NCI-H1694 treated with DMSO at 0.1 percent for 48 hours (cell line): ENCODE measurements around the gene VAV2.

ENCODE experiments used
- DNase-seq: peaks from one replicate; lab custom pipeline; 2025; lab: John Stamatoyannopoulos, UW

VAV2 gene

GRCh38 chr9:133794016-133794760 is 197.9 kb downstream of the VAV2 start:
- no peak for DNase-seq

DNA sequence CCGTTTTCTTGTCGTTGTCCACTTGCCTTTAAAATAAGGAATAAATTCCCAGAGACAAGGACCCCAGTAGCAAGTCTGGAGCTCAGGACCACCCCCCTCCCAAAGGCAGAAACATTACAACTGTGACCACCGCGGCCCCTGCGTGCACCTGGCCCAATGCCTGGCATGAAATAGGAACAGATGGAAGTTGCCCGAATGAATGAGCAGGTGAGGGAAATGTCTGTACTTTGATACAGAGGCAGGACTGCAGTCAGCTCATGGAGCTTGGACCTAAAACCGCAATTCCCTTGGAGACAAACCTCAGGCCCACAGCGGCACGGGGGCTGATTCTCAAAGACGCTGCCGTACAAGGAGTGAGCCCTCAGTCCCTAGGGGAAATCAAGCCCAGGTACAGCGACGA is 198.7 kb downstream of the VAV2 start:
- peak; percentile 95 for DNase-seq

- DNase-seq, result peak; percentile 62
Observed at GRCh38 chr9:133792721-133793470, 199.2 kb downstream of the VAV2 start.

DNA sequence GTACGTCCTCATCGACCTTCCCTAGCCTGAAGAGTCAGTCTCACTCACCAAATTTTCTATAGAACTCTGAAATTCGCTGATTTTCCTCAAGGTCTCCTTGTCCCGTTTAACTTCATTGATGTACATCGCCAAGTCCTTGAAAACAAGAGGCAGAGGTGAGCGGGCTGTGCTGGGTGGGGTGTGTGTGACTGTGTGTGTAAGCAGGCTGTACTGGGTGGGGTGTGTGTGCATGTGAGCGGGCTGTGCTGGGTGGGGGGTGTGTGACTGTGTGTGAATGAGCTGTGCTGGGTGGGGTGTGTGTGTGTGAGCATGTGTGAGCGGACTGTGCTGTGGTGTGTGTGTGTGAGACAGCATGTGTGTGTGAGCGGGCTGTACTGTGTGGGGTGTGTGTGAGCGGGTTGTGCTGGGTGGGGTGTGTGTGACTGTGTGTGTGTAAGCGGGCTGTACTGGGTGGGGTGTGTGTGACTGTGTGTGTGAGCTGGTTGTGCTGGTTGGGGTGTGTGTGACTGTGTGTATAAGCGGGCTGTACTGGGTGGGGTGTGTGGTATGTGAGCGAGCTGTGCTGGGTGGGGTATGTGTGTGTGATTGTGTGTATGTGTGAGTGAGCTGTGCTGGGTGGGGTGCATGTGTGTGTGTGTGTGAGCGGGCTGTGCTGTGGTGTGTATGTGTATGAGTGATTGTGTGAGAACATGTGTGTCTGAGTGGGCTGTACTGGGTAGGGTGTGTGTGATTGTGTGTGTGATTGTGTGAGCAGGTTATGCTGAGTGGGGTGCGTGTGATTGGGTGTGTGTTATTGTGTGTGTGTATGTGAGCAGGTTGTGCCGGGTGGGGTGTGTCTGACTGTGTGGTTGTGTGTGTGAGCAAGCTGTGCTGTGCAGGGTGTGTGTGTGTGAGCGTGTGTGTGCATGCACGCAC is 200.1 kb downstream of the VAV2 start:
- no peak for DNase-seq

GRCh38 chr9:133791069-133791468 is 201.1 kb downstream of the VAV2 start:
- no peak for DNase-seq

GRCh38 chr9:133789778-133790177 is 202.3 kb downstream of the VAV2 start:
- no peak for DNase-seq

DNA sequence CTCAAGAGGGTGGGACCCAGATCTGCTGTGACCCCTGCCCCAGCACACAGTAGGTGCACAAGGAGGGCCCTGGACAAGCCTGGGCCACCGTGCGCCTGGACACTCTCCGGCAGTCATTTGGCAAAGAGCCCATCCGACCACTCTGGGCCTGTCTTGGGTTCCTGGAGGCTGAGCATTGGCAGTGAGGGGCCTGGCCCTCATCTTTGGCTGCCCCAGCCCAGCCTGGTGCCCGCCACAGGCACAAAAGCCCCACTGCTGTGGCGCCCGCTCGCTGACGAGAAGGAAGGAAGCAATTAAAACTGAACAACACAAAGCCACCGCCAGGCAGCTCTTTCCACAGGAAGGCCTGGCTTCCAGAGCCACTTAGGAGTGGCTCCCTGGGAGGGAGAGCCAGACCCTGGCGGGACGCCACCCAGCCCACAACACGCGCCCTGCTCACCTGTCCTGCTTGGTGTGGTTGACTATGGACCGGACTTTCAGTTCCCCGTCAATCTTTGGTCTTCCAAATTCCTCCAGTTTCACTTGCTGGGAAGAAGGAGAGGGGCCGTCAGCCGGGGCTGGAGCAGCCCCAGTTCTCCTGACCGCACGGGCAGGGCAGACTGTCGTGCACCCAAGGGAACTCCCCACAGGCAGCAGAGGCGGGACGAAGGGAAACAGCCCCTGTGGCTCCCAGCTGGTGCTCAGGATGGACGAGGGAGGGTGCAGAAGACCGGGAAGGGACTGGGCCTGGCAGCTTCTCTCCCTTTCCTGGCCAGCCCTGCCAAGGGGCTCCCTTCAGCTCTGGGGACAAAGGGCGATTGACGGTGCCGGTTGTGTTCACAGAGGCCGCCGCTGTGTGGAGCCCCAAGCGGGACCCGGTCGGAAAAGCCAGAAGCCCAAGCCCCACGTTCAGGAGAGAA is 203.1 kb downstream of the VAV2 start:
- no peak for DNase-seq

DNA sequence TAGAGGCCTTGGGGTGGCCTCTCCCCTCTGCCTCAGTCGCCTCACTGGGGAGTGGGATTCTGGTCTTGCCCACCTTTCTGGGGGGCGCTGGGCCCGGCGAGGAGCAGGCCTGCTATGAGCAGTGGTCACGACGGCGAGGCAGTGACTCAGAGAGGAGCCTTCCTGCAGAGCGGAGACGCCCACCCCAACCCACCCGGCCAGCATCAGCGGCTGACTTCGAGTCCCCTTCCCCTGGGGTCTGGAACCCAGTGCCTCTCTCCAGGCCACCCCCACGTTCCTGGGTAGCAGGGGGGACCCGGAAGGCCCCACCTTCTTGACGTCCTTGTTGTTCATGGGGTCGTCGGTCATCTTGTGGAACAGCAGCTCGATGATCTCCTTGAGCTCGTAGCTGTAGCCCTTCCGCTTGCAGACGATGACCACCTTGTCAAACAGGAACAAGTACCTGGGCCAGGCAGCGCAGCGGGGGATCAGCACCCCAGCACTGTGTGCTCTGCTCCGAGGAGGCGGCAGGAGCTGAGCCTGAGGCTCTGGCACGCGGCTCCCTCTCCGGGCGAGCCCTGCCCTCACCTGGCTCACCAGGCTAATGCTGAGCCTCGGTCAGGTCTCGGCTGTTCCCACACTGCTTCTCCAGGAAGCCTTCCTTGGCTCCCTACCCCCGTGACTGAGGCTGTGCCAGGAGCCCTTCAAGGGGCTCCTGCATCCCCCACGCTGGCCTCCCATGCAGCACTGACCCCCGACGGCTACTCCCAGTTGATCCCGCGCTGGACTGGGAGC is 203.9 kb downstream of the VAV2 start:
- DNase-seq, result no peak

DNA sequence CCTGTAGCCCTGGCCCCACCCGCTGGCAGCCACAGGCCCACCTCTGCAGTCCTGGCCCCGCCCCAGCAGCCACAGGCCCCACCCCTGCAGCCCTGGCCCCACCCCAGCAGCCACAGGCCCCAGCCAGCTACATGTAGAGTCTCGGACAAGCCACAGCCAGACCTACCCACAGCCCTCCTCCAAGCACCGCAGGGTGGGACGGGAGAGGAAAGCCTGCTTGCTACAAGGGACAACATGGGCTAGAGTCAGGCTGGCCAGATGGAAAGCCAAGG is 204.4 kb downstream of the VAV2 start:
- no peak for DNase-seq

DNA sequence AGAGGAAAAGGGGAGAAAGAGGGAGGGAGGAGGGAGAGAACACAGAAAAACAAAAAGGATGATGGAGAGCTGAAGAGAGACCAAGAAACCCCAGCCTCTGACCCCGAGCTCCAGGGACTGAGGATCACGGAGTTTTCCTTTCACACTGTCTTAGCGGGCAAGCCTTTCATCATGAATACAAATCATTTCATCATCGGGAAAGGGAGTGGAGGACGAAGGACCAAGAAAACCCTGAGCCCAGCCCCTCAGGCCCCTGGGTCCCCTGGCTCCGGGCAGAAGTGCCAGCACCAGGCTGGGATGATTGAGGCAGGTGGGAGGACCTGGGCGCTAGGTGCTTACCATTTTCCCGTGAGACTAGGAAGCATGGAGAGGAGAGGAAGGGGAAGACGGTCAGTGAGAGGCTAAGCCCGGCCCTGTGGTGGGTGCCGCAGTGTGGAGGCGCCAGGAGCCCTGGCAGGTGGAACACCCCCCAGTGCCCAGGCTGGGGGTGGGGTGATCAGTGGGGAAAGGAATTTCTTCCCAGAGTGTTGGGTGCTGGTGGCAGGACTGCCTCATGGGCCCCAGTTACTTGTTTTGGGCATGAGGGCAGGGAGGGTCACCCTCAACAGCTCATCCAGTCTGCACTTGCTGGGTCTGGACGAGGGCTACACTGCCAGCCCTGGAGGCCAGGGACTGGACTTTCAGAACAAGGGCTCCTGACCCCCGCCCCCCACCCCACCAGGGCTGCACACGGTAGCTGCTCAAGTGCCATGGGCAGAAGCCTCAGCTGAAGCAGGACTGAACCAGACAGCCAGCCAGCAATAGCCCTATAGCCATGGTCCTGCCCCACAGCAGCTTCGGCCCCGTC is 205.0 kb downstream of the VAV2 start:
- DNase-seq, result no peak

DNA sequence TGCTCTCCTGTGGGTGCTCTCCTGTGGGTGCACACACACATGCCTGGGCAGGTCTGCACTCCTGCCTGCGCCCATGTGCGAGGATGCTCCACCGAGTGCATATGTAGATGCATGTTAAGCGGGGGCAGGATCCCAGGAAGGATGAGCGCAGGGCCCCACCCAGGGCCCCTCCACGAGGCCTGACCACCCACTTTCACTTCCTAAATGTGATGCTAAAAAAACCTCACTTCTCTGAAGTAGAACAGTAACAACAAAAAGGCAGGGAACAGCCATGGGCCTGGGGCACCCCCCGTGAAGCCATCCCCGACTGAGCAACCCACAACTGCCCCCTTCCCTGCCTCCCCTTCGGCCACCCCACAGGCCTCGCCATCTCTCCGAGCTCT is 205.8 kb downstream of the VAV2 start:
- DNase-seq, result no peak

DNA sequence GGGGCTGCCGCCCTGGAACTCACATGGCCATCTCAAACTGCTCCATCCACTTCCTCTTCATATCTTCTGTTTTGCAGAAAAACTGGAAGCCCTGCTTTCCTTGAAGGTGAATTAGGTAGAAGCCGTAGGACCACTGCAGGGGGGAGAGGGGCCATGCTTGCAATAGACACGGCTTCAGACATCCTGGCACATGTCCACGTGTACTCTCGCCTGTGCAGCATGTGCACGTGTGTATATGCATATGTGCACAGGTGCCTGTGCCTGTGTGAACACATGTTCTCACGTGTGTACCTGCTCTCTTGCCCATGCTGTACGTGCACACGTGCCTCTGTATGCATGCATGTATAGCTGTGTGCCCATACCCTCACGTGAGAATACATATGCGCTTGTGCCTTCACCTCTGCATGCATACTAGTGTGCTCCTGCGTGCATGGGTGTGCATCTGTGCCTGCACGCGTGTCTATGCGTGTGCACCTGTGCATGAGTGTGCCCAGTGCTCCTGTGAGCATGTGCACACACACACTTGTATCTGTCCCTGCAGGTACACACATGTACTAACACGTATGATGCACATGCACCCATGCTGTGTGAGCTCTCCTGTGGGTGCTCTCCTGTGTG is 206.3 kb downstream of the VAV2 start:
- DNase-seq, result no peak

DNA sequence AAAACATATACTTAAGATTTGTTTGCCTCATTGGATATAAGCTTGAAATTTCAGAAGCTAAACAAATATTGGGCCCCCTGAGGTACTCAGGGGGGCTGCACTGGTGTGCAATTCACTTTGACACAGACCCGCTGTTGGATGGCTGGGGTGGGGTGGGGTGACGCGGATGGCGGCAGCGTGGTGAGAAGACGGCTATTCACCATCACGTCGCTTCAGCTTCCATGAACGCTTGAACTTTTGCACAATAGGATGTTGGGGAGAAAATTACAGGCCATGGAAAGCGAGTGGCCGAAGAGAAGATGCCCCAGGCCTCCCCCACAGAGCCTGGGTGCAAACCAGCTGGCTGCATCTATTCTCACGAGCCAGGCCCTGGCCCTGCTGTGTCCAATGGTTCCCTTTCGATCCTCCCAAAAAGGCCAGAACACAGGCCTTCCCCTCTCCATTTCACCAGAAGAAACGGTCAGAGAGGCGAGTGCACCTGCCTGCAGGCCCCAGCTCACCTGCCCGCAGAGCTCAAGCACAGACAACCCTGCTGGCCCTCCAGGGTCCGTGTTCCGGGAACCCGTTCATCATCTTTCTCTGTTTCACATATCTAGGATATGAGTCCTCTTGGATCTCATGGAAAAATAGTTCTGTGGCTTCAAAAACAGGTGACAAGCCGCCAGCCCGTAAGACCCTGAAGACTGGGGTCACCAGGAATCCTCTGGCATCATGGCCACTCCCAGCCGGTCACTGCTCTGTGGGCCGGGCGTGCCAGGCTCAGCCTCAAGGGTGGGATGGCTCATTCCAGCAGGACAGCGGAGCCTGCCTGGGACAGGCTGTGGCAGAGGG is 207.2 kb downstream of the VAV2 start:
- no peak for DNase-seq

- no peak for DNase-seq
Observed at GRCh38 chr9:133783331-133783731, 208.8 kb downstream of the VAV2 start.

DNA sequence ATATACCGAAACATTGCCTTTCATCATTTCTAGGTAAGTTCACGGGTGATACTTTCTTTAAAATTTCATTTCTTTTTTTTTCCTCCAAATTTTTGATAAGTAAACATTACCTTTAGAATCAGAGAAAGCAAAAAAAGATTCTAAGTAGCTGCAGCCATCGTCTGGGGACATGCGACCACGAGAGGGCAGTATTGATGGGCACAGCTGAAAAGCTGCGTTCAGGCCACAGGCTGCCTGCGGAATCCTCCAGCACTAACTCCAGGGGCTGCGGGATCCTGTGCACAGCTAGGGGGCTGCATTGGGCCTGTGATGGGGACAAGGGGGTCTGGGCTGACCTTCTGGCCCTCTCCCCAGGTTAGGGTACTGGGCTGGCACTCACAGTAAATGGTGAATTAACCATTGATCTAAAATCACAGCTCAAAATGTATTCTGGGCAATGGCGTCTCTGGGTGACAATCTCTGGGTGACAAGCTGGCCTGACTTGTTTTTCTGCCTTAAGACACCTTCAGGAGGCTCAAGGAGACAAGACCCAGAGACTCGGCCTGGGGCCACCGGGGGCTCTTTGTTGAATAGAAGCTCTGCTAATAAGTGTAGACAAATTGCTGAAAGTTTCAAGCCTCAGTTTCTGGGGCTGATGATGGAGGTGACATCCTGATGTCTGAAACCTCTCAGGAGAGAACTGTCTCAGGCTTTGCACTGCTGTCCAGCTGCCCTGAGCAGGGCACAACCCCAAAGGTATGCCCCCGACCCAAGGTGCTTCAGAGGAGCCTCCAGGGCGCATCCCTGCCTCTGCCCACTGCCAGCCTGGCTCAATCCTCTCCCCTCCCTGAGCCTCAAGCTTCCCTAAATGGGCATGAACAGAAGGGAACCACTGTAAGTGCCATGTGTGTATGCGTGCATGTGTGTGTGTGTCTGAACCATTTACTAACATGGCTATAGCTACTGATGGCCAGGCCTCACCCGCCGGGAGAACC is 209.7 kb downstream of the VAV2 start:
- DNase-seq, result peak; percentile 68

- DNase-seq, result no peak
Observed at GRCh38 chr9:133781828-133782135, 210.3 kb downstream of the VAV2 start.

- no peak for DNase-seq
Observed at GRCh38 chr9:133780962-133781827, 210.9 kb downstream of the VAV2 start.
